Measurements from ENCODE around the gene GNB1L. TPM values are rescaled to one million over a fixed set of nuclear protein-coding genes. Genes with fewer than 3 reads are reported as not detected.
A peak's percentile ranks its signal among the peaks of the same experiment; 100 is the strongest.

GNB1L gene
- total and polyA plus RNA-seq, 9 of the 15 experiments (the other 6 are each of a cell fraction or from before 2014, with no cell fraction given), result 0.56 to 50.5 (median 10.2) TPM

- Histone ChIP-seq H3K27me3 (ENCODE audit: control insufficient read depth in 2 of 2, insufficient read depth in 2 of 2, low read length in 2 of 2) (no peaks in the 10 kb centered on the region), H3K4me1 (replicated peaks in 1 of 2; ENCODE audit: control insufficient read depth in 2 of 2, insufficient read depth in 2 of 2, low read length in 2 of 2) (peaks cover 23 to 63% of the 10 kb centered on the region in 2 experiments), H3K4me2 (ENCODE audit: insufficient read depth, low read length) (peak overlapping the region; percentile 94), H3K9me3 (replicated peaks; ENCODE audit: control insufficient read depth, insufficient read depth, low read depth, low read length) (no peaks in the 10 kb centered on the region), H3K27ac (ENCODE audit: extremely low read depth, low read depth, low read length) (peak overlapping the region; percentile 77), H3K9me1 (ENCODE audit: control insufficient read depth, insufficient read depth, low read length) (peaks cover 19% of the 10 kb centered on the region), H2AFZ (ENCODE audit: low read depth, low read length) (peak overlapping the region; percentile 90), H3K36me3 (ENCODE audit: control insufficient read depth, insufficient read depth, low read length) (peaks cover 39% of the 10 kb centered on the region), H3K9ac (ENCODE audit: insufficient read depth in 1 of 2, low read depth in 2 of 2, low read length in 2 of 2) (peak overlapping the region; percentile 86 to 99), H4K20me1 (replicated peaks; ENCODE audit: control insufficient read depth, insufficient read depth, low read length) (peaks cover 39% of the 10 kb centered on the region; the same call in 1 of the 2 replicates), H3K4me3 (peak overlapping the region; percentile 62), H3K79me2 (ENCODE audit: control insufficient read depth, insufficient read depth, low read length) (peaks cover 68% of the 10 kb centered on the region)
- under 1% methylated on average over 49 of the region's 49 CpGs for WGBS (ENCODE audit: insufficient coverage, low coverage, missing lambda C conversion rate)
- BruUV-seq (replicated peaks), result no TSS peak
- ChIA-PET CTCF (ENCODE audit: low intra/inter-chr PET ratio) (interaction anchor here (0.6 kb wide), 1 partner anchor 822 kb away, joined by 3 read pairs; no protein-coding TSS in a partner anchor), POLR2A (interaction anchor here (0.6 to 3.9 kb wide), 36 partner anchors 7 to 1591 kb away, joined by 3 to 60 read pairs (median 4); partner anchors contain the start of genes CDC45 and GP1BB)
- in situ Hi-C loops (cut with MboI) (no loop called here), intact Hi-C loops (cut with micrococcal nuclease) (loop anchor here (1.0 to 10.0 kb wide), 8 partner anchors 37 to 263 kb away; partner anchors contain the start of genes GP1BB, RANBP1, TANGO2 and TRMT2A)
- peak; percentile 44 to 79 (median 72) for DNase-seq (ENCODE audit: extremely low read depth in 1 of 4, low spot score in 3 of 4)
- no peak for FAIRE-seq
- peak; percentile 53 for ATAC-seq
- TF ChIP-seq TEAD1 (CRISPR knock-in tag; IDR thresholded peaks at IDR 0.05) (peak in 1 of 2 experiments; percentile 7; a peak in 1 of 4 replicates), SIX5 (IDR thresholded peaks at IDR 0.05; ENCODE audit: borderline replicate concordance in 1 of 2, insufficient read depth in 1 of 2, low read depth in 1 of 2, low read length in 2 of 2) (peak in 1 of 2 experiments; percentile 18; a peak in 1 of 4 replicates), ZNF561 (CRISPR knock-in tag; conservative IDR thresholded peaks at IDR 0.05) (0 out of 2 replicates have a peak, but pooled peaks have one; percentile 40), ZSCAN32 (CRISPR knock-in tag; IDR thresholded peaks at IDR 0.05) (peak; percentile 79)
- TF ChIP-seq, protein P1, sequence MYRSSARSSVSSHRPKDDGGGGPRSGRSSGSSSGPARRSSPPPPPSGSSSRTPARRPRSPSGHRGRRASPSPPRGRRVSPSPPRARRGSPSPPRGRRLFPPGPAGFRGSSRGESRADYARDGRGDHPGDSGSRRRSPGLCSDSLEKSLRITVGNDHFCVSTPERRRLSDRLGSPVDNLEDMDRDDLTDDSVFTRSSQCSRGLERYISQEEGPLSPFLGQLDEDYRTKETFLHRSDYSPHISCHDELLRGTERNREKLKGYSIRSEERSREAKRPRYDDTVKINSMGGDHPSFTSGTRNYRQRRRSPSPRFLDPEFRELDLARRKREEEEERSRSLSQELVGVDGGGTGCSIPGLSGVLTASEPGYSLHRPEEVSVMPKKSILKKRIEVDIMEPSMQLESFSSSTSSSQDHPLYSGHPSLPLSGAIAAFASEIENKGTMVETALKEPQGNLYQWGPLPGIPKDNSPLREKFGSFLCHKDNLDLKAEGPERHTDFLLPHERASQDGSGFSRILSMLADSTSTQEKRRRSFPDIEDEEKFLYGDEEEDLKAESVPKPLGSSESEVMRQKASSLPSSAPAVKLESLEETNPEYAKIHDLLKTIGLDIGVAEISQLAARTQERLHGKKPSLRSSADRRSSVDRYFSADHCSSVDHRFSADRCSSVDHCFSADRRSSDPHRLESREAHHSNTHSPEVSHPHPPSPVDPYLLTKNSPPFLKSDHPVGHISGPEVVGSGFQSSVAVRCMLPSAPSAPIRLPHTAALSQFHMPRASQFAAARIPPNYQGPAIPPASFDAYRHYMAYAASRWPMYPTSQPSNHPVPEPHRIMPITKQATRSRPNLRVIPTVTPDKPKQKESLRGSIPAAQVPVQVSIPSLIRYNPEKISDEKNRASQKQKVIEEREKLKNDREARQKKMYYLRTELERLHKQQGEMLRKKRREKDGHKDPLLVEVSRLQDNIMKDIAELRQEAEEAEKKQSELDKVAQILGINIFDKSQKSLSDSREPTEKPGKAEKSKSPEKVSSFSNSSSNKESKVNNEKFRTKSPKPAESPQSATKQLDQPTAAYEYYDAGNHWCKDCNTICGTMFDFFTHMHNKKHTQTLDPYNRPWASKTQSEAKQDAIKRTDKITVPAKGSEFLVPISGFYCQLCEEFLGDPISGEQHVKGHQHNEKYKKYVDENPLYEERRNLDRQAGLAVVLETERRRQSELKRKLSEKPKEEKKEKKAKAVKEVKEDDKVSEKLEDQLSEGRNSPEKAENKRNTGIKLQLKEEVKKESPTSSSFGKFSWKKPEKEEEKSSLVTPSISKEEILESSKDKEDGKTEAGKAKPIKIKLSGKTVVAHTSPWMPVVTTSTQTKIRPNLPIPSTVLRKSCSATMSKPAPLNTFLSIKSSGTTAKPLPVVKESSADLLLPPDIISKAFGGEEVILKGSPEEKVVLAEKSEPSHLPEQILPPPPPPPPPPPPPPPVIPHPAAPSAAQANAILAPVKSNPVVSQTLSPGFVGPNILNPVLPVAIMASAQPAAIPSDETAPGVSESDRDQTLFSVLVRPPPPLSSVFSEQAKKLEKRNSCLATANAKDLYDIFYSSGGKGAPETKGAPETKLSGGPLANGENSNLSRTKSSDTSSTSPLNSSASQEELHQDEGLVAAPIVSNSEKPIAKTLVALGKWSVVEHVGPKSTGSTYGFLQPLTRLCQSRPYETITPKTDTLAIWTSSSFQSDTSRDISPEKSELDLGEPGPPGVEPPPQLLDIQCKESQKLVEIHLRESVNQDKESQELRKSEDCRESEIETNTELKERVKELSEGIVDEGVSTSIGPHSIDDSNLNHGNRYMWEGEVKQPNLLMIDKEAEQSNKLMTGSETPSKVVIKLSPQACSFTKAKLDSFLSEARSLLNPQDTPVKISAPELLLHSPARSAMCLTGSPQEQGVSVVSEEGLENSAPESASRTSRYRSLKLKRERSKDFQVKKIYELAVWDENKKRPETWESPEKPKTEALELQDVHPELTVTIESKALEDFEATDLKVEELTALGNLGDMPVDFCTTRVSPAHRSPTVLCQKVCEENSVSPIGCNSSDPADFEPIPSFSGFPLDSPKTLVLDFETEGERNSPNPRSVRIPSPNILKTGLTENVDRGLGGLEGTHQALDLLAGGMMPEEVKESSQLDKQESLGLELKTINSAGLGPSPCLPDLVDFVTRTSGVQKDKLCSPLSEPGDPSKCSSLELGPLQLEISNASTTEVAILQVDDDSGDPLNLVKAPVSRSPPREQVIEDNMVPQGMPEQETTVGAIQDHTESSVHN (IDR thresholded peaks at IDR 0.05; ENCODE audit: borderline replicate concordance in 1 of 2, low read depth in 1 of 2), result no peak
- TF ChIP-seq, protein P2, sequence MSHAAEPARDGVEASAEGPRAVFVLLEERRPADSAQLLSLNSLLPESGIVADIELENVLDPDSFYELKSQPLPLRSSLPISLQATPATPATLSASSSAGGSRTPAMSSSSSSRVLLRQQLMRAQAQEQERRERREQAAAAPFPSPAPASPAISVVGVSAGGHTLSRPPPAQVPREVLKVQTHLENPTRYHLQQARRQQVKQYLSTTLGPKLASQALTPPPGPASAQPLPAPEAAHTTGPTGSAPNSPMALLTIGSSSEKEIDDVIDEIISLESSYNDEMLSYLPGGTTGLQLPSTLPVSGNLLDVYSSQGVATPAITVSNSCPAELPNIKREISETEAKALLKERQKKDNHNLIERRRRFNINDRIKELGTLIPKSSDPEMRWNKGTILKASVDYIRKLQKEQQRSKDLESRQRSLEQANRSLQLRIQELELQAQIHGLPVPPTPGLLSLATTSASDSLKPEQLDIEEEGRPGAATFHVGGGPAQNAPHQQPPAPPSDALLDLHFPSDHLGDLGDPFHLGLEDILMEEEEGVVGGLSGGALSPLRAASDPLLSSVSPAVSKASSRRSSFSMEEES (CRISPR knock-in tag; IDR thresholded peaks at IDR 0.05), result peak; percentile 4; the same call in 1 of the 2 replicates
- TF ChIP-seq, protein P3, sequence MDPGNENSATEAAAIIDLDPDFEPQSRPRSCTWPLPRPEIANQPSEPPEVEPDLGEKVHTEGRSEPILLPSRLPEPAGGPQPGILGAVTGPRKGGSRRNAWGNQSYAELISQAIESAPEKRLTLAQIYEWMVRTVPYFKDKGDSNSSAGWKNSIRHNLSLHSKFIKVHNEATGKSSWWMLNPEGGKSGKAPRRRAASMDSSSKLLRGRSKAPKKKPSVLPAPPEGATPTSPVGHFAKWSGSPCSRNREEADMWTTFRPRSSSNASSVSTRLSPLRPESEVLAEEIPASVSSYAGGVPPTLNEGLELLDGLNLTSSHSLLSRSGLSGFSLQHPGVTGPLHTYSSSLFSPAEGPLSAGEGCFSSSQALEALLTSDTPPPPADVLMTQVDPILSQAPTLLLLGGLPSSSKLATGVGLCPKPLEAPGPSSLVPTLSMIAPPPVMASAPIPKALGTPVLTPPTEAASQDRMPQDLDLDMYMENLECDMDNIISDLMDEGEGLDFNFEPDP (CRISPR knock-in tag; IDR thresholded peaks at IDR 0.05), result peak; percentile 90
Observed at GRCh38 chr22:19853879-19854777, 546 bp downstream of the GNB1L start.
